Endometrial microvascular endothelial cells (primary cell): ENCODE data around the gene KCNMB2. TPM values are rescaled to one million over a fixed set of nuclear protein-coding genes. Genes with fewer than 3 reads are reported as not detected.
"Not testable (repeated sequence)": the region's sequence is repeated elsewhere in the genome, so short reads cannot be mapped to it uniquely, and the experiment has no call there.

Experiments
- in situ Hi-C: cut with HindIII; loops from 2 replicates; pipeline ENCODE4 v1.10.0; 2017; ENCODE audit warnings: low sequenced_read_pairs, low pct_unique_long_range_greater_than_20kb; ENCODE audit errors: inconsistent ontology term
- total RNA-seq: library from RNA; depleted of rRNA; stranded (reverse); fragments of >200 nt; gene quantifications from one replicate; pipeline ENCODE4 v1.2.3, GENCODE V29; 2015; ENCODE audit errors: inconsistent ontology term

Gene KCNMB2
- not detected for total RNA-seq

DNA sequence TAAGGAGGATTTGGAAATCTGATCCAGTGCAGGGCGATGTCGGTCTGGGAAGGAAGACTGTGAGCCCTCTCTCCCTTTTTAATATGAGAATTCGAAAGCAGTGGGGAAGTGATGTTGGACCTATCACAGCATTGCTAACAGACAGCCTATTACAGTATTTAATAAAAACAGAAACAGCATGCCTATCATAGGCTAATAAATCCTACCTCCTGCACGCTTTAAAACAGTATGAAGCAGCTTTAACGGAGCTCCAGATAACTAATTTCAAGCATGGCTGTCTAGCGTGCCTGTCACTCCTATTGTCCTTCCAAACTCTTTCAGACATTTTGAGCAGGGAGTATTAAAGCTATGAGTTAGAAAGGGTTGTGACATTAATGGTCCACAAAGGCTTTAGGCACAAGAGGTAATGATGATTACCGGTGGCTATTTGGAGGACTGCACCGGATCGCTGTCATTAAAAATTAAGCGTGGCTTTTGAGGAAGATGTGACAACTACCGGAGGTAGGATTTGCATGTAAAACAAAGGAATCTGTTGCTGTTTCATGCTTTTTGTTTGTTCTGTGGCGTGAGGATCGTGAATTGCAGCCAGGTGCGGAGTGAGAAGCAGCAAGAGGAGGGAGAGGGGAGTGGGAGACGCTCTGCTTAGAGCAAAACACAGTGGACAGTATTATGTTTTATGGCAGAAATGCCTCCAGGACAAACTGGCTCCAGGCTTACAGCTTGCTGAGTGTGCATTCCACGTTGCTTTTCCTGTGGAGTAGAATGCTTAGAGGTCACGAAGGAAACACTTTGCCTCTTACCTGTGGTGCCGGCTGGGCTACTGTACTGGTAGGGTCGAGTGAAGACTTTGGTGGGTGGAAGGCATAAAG, at the start of gene KCNMB2:
KCNMB2 (plus strand) TSS at position 226 of the 869 bp plus-strand sequence.
- in situ Hi-C loops = no loop called here

DNA sequence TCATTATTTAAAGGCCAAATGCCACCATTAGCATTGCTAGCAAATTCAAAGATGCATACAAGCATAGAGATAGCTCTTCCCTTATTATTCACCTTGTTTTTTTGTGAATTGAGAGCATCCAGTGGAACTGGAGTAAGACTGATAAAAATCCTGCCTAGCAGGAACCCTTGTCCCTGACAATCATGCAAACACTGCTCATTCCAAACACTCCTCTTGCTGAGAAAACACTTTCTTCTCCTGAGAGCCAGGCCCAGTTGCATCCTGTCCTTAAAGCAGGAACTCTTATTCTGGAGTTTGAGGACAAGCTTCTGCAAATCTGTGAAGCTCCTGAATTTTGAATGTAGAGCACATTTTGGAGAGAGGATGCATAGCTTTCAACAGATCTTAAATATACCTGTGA, 49.3 kb upstream of the KCNMB2 start:
- in situ Hi-C loops = no loop called here

DNA sequence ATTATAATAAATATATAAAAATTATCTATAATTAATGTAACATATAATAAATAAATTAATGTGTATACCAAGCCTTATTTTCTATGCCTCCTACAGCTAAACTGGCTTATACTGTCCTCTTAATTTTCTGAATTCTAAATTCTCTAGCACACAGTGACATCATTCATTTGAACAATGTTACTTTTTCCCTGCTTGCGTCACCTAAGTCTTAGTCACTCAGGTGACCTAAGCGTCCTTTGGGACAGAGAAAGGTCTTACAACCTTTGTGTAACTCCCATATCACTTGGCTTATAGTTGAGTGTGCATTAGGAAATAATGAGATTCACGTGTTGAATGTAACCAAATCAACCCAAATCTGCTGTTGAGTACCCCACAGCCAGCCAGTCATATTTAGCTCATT, 48.5 kb upstream of the KCNMB2 start:
- in situ Hi-C loops = no loop called here

DNA sequence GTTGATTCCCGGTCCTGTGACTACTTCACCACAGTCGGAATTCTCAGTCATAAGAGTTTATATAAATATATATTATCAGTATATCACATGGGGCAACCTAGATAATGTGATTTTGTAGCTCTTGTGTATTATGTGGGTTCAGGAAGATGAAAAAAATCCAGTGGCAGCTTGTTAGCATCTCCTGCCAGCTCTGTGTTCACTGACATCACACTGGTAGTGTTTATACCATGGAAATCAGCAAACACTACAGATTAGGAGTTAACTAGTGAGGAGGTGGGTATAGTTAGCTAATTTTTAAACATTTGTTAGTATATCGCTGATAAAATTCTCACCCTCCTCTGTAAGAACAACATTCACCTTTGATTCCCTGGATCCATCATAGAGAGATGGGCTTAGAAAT, 44.5 kb upstream of the KCNMB2 start:
- in situ Hi-C loops = no loop called here

DNA sequence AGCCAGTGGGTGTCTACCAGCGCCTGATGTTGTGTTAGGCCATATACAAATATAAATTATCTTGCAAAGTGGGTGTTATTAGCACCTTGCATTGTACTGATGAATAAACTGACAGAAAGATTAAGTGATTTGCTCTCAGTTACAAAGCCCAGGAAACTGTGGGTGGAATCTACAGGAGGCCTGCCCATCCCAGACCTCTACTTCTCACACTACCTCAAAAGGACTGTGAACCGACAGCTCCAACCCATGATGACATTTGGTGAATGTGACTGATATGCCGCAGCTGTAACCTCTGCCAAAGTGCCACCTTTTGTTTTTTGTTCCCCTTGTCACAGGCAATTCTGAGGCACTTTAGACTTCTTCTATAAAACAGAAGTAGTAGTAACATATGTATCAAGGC, 43.7 kb upstream of the KCNMB2 start:
- in situ Hi-C loops = no loop called here

DNA sequence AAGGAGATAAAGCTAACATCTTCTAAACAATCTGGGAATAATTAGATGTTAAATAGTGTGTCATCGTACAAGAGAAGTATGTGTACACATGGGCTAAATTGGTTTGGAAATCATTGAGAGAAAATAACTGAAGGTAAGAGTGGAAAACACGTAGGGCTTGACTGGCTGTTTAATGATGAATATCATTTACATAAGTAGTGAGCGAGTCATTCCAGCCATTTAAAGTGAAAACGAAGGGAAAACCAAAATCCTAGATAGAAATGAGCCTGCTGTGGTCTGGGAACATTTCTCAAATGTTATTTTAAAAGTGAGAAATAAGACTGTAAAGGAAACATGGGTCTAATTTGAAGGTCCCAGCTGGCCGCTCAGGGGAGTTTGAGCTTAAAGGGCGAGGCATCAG, 41.9 kb upstream of the KCNMB2 start:
- in situ Hi-C loops = no loop called here

DNA sequence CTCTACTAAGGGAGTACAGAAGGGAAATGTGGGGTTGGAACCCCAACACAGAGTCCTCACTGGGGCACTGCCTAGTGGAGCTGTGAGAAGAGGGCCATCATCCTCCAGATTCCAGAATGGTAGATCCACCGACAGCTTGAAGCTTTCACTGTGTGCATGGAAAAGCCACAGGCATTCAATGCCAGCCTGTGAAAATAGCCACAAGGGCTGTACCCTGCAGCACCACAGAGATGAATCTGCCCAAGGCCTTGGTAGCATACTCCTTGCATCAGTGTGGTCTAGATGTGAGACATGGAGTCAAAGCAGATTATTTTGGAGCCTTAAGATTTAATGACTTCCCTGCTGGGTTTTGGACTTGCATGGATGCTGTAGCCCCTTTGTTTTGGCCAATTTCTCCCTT, 39.3 kb upstream of the KCNMB2 start:
- in situ Hi-C loops = no loop called here

DNA sequence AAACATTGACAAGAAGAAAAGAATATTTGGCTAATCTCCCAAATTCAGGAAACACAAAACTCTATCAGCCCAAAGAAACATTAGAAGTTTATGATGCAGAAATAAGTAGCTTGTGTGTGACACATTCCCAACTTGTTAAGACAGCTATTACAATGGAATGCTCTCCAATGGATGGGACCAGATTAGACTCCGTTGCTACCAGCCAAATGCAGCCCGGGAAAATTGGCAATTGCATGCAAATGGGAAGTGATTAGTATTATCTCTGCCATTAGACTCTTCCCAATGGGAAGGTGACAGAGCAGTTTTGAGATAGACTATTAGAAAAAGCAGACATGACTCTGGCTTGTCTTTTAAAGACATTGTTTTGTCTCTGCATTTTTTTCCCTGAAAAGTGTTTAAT, 37.4 kb upstream of the KCNMB2 start:
- in situ Hi-C loops = no loop called here

DNA sequence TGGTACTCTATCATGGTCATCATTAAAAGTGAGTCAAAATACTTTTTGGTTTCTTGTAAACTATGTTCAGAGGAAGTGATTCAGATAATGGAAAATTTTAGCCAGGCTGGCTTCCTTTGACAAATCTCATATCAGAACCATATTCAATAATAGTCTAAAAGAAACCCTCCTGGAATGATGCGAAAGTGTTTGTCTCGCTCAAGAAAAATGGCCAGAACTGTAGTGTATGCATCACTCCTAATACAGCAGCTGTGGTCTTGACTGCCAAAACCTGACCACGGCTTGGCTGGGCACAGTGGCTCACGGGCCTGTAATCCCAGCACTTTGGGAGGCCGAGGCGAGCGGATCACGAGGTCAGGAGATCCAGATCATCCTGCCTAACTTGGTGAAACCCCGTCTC, 35.6 kb upstream of the KCNMB2 start:
- in situ Hi-C loops = no loop called here

DNA sequence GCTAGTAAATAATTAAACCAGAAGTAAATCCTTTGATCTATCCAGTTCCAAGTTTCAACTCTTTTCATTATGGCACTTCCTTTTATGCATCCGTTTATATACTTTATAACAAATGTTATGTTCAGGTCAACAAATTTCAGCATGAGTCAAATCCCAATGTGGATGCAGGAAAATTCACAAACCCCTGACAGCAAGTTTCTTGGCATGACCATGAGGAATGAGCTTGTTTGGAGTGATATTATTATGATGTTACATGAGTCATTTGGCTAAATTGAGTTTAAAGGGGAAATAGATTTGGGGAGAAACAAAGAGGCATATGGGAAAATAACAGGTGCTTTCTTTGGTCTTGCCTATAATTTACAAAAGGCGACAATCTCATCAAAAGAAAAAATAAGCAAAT, 32.1 kb upstream of the KCNMB2 start:
- in situ Hi-C loops = no loop called here

DNA sequence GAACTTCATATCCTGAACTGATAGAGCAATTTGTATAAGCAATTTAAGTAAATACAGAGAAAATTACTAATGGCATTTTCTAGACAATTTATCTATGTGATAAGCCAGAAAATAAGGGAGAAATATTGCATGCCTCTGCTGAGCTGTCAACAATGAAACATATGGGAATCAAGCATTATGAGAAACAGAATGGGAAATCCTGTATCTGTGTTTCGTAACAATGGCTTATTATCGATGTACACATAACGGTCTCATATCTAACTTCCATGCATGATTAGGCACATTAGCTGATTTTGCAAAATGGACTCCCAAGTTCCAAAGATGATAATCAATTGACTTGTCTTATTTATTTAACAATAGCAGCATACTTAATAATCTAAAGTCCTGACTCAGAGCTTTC, 30.4 kb upstream of the KCNMB2 start:
- in situ Hi-C loops = no loop called here

DNA sequence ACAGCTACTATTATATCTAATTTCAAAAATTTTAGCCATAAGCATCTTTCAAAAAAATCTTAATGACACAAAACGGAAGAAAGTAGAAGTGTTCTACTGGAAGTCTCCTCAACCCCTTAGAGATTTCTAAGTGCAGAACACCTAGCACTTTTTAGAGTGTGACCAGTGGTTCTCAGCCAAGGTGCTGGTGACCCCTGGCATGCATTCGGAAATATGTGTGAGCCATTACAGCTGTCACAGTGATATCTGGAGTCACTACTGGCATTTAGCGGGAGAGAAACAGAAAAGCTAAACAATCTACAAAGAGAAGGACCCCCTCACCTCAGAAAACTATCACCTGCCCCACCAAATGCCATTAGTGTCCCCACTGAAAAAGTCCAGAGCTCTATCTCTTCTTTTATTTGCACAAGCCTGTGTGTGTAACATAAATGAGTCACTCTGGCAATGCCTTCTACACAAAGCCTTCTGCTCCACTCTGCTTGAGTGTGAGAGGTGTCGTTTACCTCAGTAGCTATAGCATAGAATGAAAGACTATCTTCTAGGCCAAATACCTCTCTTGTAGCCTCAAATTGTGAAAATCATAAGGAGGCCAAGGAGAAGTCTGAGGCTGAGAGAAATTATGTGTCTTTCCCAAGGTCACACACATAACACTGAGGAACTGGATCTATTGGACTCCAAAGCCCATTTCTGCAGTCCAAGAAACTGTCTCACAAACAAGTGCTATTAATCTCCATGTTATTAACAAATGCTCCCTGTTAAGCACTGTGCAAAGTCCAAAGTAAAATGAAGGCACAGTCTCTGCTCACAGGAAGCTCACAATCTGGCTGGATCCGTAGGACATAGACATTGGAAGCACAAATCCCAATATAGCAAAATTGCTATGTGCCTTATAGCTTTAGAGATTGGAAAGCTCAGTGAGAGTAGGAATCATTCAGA, 28.5 kb upstream of the KCNMB2 start:
- in situ Hi-C loops = no loop called here

DNA sequence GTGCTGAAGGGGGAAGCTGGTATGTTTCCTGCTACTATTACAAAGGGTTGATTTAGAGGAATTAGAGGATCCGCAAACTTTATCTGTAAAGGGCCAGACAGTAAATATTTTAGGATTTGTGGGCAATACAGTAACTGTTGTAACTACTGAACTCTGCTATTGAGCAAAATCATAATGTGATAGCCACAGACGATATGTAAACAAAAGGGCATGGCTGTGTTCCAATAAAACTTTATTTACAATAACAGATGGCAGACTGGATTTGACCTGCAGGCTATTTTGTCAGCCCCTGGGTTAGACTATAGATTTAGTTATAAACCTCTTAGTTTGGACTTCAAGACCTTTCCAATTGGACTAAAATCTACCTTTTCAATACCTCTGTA, 27.8 kb upstream of the KCNMB2 start:
- in situ Hi-C loops = no loop called here

DNA sequence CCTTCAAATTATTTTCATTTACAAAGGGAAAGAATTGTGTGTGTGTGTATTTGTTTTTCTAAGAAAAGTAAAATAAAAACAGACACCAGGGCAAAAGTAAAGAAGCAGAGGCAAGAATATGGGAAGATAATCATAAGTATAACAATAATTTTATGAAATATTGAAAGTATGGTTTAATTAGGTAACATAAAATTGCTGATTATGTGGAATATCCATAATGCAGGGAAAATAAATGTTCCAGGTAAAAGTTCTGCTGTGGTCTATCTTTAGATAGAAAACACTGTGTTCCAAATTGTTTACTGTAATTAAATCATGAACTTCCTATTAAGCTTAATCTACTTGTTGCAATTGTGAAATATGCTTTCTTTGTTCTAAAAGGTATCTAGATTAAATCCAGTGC, 25.7 kb upstream of the KCNMB2 start:
- in situ Hi-C loops = no loop called here

DNA sequence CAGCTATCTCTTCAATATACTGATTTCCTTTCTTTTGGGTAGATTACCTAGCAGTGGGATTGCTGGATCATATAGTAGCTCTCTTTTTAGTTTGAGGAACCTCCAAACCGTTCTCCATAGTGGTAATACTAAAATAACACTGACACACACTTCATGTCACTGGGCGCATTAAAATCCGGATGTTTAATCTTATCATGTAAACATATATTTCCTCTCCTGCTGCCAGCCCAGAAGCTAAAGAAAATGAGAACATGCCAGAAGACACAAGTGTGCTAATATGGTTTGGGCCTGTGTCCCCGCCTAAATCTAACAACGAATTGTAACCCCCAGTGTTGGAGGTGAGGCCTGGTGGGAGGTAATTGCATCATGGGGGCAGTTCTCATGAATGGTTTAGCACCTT, 23.6 kb upstream of the KCNMB2 start:
- in situ Hi-C loops = no loop called here

DNA sequence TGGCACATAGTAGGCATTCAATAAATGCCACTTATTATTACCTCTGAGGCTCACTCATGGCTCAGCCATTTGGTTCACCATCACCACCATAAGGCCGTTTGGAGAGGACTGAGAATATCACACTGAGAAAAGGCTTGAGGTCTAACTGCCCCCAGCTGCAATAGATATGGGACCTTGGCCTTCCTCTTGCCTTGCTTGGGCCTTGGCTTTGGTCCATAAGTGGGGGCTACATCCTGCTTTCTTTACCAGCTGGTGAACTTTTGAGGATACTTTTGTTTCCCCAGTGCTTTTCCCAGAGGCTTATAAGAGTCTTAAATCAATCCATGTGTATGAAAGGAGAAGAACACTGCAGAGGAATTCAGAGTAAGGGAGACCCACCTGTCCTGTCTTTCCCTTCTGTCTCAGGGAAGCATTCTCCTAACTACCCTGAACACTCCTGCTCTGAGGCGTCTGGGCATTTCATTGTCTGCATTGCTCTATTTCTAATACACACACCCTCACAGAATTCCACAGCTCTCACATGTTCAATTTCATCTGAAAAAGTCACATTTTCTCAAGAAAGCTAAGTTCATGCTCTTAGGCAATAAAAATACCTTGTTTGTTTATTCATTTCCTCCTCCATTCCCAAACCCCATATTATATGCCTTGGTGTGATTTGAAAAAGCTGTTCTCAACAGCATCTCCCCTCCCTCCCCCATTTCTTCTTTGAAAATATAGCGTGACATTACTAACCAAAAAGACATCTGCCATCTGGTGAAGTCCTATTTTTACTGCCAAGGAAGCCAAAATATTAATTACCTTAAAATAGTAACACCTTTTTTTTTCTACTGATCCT, 22.5 kb upstream of the KCNMB2 start:
- in situ Hi-C loops = no loop called here

DNA sequence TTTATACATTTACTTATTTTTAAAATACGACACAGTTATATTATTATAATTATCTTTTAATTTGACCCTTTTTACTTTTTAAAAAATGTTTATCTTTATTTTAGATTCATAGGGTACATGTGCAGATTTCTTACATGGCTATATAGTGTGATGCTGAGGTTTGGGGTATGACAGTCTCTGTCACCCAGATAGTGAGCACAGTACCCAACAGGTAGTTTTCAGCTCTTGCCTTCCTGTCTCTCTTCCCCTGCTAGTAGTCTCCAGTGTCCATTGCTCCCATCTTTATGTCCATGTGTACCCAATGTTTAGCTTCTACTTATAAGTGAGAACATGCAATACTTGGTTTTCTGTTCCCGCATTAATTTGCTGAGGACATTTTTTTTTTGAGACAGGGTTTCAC, 21.8 kb upstream of the KCNMB2 start:
- in situ Hi-C loops = no loop called here

DNA sequence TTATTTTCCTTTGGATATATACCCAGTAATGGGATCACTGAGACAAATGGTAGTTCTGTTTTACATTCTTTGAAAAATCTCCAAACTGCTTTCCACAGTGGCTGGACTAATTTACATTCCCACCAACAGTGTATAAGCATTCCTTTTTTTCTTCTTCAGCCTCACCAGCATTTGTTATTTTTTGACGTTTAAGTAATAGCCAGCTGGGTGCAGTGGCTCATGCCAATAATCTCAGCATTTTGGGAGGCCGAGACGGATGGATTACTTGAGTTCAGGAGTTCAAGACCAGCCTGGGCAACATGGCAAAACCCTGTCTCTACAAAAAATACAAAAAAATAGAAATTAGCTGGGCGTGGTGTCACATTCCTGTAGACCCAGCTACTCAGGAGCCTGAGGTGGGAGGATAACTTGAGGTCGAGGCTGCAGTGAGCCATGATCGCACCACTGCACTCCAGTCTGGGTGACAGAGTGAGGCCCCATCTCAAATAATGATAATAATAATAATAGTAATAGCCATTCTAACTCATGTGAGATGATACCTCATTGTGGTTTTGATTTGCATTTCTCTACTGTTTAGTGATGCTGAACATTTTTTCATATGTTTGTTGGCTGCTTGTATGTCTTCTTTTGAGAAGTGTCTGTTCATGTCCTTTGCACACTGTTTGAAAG, 21.0 kb upstream of the KCNMB2 start:
- in situ Hi-C loops = not testable (repeated sequence)
